ENCODE data around the gene METTL22.

DNA sequence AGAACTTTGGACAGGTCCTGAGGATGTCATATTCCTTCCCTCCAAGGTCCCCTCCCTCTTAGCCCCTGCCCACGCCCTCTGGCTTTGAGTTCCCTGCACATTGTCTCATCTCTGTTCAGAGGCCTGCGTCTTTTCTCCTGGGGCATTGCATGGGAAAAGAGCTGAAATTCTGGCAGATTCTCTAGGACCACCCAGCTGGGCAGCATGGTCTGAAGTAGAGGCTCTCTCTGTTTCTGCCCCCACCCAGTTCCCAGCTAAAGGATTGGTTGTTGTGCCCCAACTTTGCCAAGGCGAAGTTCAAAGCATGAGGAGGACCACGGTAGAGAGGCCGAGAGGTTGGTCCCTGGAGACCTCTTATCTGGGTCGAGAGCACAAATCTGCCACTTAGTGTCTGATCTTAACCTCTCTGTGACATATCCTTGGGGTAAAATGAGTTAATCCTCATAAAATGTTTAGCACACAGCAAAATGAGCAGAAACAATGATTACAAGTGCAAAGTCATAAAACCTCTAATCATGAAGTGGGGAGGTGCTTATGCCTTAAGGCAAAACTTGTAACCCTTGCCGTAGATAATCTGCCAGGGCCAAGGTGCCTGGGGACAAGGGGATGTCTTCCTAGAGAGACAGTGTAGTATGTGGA lies 55.4 kb downstream of the METTL22 start:
- TF ChIP-seq, protein P1, sequence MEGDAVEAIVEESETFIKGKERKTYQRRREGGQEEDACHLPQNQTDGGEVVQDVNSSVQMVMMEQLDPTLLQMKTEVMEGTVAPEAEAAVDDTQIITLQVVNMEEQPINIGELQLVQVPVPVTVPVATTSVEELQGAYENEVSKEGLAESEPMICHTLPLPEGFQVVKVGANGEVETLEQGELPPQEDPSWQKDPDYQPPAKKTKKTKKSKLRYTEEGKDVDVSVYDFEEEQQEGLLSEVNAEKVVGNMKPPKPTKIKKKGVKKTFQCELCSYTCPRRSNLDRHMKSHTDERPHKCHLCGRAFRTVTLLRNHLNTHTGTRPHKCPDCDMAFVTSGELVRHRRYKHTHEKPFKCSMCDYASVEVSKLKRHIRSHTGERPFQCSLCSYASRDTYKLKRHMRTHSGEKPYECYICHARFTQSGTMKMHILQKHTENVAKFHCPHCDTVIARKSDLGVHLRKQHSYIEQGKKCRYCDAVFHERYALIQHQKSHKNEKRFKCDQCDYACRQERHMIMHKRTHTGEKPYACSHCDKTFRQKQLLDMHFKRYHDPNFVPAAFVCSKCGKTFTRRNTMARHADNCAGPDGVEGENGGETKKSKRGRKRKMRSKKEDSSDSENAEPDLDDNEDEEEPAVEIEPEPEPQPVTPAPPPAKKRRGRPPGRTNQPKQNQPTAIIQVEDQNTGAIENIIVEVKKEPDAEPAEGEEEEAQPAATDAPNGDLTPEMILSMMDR (conservative IDR thresholded peaks at IDR 0.05; ENCODE audit: low read length), result no peak
- no peak for TF ChIP-seq EZH2phosphoT487 (IDR thresholded peaks at IDR 0.05; ENCODE audit: borderline replicate concordance)

All from Loucy (cell line).